H1 (cell line): Measurements from ENCODE around the gene ADPRHL1. TPM values are rescaled to one million over a fixed set of nuclear protein-coding genes. Genes with fewer than 3 reads are reported as not detected.

Experiments used
- GABPA ChIP-seq: IDR thresholded peaks from 2 replicates; pipeline ENCODE4 v1.6.1; 2011; ENCODE audit warnings: mild to moderate bottlenecking, low read length, moderate library complexity, borderline replicate concordance; ENCODE audit not compliant: insufficient read depth
- RAD21 ChIP-seq, 2 experiments: IDR thresholded peaks in 1 of 2; conservative IDR thresholded peaks in 1 of 2; 2 replicates each; pipeline ENCODE4 v1.6.1; 2011; ENCODE audit warnings: low read depth in 2 of 2, low read length in 2 of 2, improper control_type of control experiment in 1 of 2, inconsistent platforms in 1 of 2, mild to moderate bottlenecking in 1 of 2, moderate library complexity in 1 of 2
- RBBP5 ChIP-seq: IDR thresholded peaks from 2 replicates; pipeline ENCODE4 v1.7.1; 2012; ENCODE audit warnings: low read depth, mild to moderate bottlenecking, inconsistent platforms, low read length, moderate library complexity, borderline replicate concordance
- TCF12 ChIP-seq: IDR thresholded peaks from 2 replicates; pipeline ENCODE4 v1.6.1; 2011; ENCODE audit warnings: low read depth, mild to moderate bottlenecking, low read length
- polyA plus RNA-seq, 7 experiments: library from polyadenylated mRNA; depleted of rRNA in 3 of 7; stranded (reverse) in 5 of 7; unstranded in 2 of 7; fragments of >200 nt in 5 of 7; fragments of 200-250 nt in 2 of 7; gene quantifications; 1 replicate in 5 of 7; 2 replicates in 1 of 7; 4 replicates in 1 of 7; pipeline versions ENCODE4 v1.2.1 to v1.2.3, GENCODE V29; 2011 to 2013; ENCODE audit warnings: missing spikeins in 2 of 7, mixed read lengths in 2 of 7
- total RNA-seq: library from RNA; stranded (reverse); fragmentation: NEBNext Ultra II Directional; extraction: Animal tissue kit (Norgen Biotek cat#: 25700); gene quantifications from 2 replicates; pipeline ENCODE4 v1.2.1, GENCODE V29; 2021

The ADPRHL1 gene
- total and polyA plus RNA-seq, 2 of the 8 experiments (the other 6 are each of a cell fraction or from before 2014, with no cell fraction given), result 0.74 to 1.7 TPM

GRCh38 chr13:113455384-113455783 lies 2.1 kb upstream of the ADPRHL1 start (continued):
- TF ChIP-seq GABPA (no peak), TCF12 (no peak), RAD21 (IDR thresholded peaks at IDR 0.05 in 1 of 2, conservative IDR thresholded peaks at IDR 0.05 in 1 of 2; ENCODE audit: low read depth in 2 of 2, low read length in 2 of 2) (no peak), RBBP5 (no peak)
- TF ChIP-seq, all 59 proteins: peak for 0
